ENCODE measurements around the gene KRTAP13-4.

The KRTAP13-4 gene, protein sequence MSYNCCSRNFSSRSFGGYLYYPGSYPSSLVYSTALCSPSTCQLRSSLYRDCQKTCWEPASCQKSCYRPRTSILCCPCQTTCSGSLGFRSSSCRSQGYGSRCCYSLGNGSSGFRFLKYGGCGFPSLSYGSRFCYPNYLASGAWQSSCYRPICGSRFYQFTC

DNA sequence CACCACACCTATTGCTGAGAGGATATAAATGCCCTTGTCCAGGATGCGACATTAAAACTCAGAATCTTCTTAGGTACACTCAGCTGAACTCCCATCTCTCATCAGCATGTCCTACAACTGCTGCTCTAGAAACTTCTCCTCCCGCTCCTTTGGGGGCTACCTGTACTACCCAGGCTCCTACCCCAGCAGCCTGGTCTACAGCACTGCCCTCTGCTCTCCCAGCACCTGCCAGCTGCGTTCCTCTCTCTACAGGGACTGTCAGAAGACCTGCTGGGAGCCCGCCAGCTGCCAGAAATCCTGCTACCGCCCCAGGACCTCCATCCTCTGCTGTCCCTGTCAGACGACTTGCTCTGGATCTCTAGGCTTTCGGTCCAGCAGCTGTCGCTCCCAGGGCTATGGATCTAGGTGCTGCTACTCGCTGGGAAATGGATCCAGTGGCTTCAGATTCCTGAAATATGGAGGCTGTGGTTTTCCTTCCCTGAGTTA lies at the start of gene KRTAP13-4:
KRTAP13-4 (plus strand) TSS at position 51 of the 486 bp plus-strand sequence; CDS start at position 107, 56 bp downstream.
- H3K36me3 Mint-ChIP-seq = no peaks in the 10 kb centered on the region
- H3K27ac Mint-ChIP-seq = no peak within 1 kb of the TSS
- H3K4me1 Mint-ChIP-seq (ENCODE audit: low read depth) = no peaks in the 10 kb centered on the region
- H3K9me3 Mint-ChIP-seq (ENCODE audit: low read depth) = no peaks in the 10 kb centered on the region
- H3K4me3 Mint-ChIP-seq = no peak within 1 kb of the TSS
- peaks cover 5% of the 10 kb centered on the region for H3K27me3 Mint-ChIP-seq

GRCh38 chr21:30382201-30382600 lies 47.8 kb upstream of the KRTAP13-4 start:
- Mint-ChIP-seq H3K4me1 (ENCODE audit: low read depth) (no peaks in the 10 kb centered on the region), H3K36me3 (no peaks in the 10 kb centered on the region), H3K27me3 (peaks cover 3% of the 10 kb centered on the region), H3K9me3 (ENCODE audit: low read depth) (no peaks in the 10 kb centered on the region), H3K4me3 (no peak overlapping the region), H3K27ac (no peak overlapping the region)

GRCh38 chr21:30391492-30392025 lies 38.5 kb upstream of the KRTAP13-4 start:
- peaks cover 2% of the 10 kb centered on the region for H3K27me3 Mint-ChIP-seq
- no peaks in the 10 kb centered on the region for H3K36me3 Mint-ChIP-seq
- no peaks in the 10 kb centered on the region for H3K4me1 Mint-ChIP-seq (ENCODE audit: low read depth)
- no peak overlapping the region for H3K4me3 Mint-ChIP-seq
- no peak overlapping the region for H3K27ac Mint-ChIP-seq
- peaks cover 6% of the 10 kb centered on the region for H3K9me3 Mint-ChIP-seq (ENCODE audit: low read depth)

DNA sequence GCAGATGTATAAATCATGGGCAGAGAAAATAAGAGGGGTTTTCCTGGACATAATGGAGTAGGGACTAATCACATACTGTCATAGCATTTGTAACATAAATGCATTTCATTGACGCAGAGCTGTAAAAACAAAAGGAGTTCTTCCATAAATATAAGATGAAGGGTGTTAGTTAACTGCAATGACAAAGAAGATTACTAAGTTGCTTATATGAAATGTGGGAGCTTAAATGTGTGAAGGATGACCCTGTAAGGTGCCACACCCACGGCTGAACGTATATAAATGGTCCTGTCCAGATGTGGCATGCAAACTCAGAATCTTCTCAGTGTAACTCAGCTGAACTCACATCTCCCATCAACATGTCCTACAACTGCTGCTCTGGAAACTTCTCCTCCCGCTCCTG lies 34.3 kb upstream of the KRTAP13-4 start, which contains the start of gene KRTAP13-1:
KRTAP13-1 (plus strand) TSS at position 301 of the 400 bp plus-strand sequence; CDS start at position 357, 56 bp downstream.
- no peaks in the 10 kb centered on the region for H3K36me3 Mint-ChIP-seq
- H3K4me1 Mint-ChIP-seq (ENCODE audit: low read depth) = no peaks in the 10 kb centered on the region
- peaks cover 3% of the 10 kb centered on the region for H3K9me3 Mint-ChIP-seq (ENCODE audit: low read depth)
- H3K27me3 Mint-ChIP-seq = peaks cover 5% of the 10 kb centered on the region
- H3K4me3 Mint-ChIP-seq = no peak within 1 kb of the TSS
- H3K27ac Mint-ChIP-seq = no peak within 1 kb of the TSS

DNA sequence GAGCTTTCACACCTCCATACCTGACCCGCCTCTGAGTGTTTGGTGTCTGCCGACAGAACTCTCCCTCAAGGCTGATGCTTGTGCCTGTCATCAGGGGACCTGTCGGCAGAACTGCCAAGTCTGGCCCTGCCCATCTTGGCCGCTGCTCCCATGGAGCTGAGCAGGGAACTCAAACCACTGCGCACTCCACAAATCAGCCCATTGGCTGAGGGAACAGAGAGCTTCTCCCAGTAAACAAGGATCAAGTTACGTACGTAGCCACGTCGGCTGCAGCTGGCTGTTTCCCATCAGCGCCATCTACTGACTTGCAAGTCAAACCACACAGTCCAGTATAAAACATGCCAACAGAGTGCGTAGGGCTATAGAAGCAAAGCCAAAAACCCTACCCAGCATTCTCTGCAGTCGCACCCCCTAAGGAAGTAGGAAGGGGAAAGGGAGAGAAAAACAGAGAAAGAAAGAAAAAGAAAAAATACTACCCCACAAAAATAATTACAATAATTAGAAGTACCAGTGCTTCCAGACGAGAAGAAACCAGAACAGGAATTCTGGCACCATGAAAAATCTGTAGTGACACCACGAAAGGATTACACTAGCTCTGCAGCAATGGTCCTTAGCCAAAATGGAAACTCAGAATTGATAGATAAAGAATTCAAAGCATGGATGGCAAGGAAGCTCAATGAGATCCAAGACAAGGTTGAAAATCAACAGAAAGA lies 21.1 kb upstream of the KRTAP13-4 start:
- peaks cover 16% of the 10 kb centered on the region for H3K27me3 Mint-ChIP-seq

GRCh38 chr21:30415993-30416392 lies 14.0 kb upstream of the KRTAP13-4 start:
- Mint-ChIP-seq H3K9me3 (ENCODE audit: low read depth) (peaks cover 11% of the 10 kb centered on the region), H3K27ac (no peak overlapping the region), H3K27me3 (no peaks in the 10 kb centered on the region), H3K36me3 (no peaks in the 10 kb centered on the region), H3K4me1 (ENCODE audit: low read depth) (no peaks in the 10 kb centered on the region), H3K4me3 (no peak overlapping the region)

More for the DNA sequence above, 21.1 kb upstream of the KRTAP13-4 start:
- Mint-ChIP-seq H3K36me3 (no peaks in the 10 kb centered on the region), H3K4me3 (no peak overlapping the region), H3K4me1 (ENCODE audit: low read depth) (no peaks in the 10 kb centered on the region), H3K27ac (no peak overlapping the region), H3K9me3 (ENCODE audit: low read depth) (peaks cover 14% of the 10 kb centered on the region)

DNA sequence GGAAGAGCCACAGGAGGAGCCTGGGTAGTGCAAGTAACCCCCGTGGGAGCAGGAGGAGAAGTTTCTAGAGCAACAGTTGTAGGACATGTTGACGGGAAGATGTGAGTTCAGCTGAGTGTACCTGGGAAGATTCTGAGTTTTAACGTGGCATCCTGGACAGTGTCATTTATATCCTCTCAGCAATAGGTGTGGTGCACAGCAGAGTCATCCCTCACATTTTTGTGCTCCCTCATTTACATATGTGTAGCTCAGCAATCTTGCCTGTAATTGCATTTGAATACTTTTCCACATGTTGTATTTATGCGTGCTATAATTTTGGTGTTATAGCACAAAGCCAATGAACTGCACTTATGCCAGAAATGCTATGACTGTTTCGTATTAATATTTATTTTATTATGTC lies 4.2 kb upstream of the KRTAP13-4 start, which contains the start of gene KRTAP13-3:
KRTAP13-3 (minus strand) TSS at position 101 of the 400 bp plus-strand sequence; CDS start at position 87, 14 bp downstream.
- H3K27me3 Mint-ChIP-seq = peaks cover 2% of the 10 kb centered on the region
- H3K36me3 Mint-ChIP-seq = no peaks in the 10 kb centered on the region
- H3K9me3 Mint-ChIP-seq (ENCODE audit: low read depth) = no peaks in the 10 kb centered on the region
- no peaks in the 10 kb centered on the region for H3K4me1 Mint-ChIP-seq (ENCODE audit: low read depth)
- H3K4me3 Mint-ChIP-seq = no peak within 1 kb of the TSS
- H3K27ac Mint-ChIP-seq = no peak within 1 kb of the TSS

DNA sequence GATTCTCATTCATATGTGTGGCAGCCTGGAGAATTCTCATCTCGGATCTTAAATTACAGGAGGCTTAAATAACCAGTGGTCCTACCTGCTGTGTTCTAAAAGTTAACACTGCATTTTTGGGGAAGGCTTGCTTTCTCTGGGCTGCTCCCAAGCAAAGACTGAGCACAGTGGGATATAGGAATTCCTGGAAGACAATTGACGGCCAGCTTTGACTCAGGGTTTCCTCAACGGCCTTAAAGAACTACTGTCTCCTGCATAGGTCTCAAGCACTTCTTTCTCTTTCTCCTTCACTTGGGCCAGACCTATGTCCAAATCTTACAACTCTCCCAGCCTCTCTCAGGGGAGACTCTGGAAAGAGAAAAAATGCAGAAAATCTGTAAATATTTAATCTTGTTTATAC lies 3.3 kb upstream of the KRTAP13-4 start:
- H3K4me1 Mint-ChIP-seq (ENCODE audit: low read depth) = no peaks in the 10 kb centered on the region
- no peaks in the 10 kb centered on the region for H3K36me3 Mint-ChIP-seq

DNA sequence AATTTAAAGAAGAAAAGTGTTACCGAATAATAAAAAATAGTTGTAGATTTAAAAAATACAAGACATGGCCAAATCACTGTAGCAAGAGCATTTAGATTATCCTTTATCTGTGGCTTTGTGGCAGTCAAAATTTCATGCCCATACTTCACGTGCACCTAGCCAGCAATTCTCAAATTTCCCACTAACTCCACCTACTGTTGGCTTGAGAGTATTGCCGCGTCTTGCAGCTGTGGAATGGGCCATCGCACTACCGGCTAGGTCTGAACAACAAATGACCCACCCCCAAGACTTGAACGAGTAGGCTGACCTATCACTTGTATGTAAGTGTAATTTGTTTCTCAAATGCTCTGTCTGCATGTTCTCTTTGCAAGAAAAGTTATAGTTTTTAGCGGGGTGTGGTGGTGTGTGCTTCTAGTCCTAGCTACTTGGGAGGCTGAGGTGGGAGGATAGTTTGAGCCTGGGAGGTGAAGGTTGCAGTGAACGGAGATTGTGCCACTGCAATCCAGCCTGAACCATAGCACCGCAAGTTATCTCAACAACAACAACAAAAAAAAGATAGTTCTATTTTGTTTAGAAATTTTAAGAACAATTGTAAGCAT lies 4.1 kb downstream of the KRTAP13-4 start:
- H3K27me3 Mint-ChIP-seq = peaks cover 10% of the 10 kb centered on the region
- no peak overlapping the region for H3K4me3 Mint-ChIP-seq
- H3K27ac Mint-ChIP-seq = no peak overlapping the region
- H3K9me3 Mint-ChIP-seq (ENCODE audit: low read depth) = no peaks in the 10 kb centered on the region
- no peaks in the 10 kb centered on the region for H3K4me1 Mint-ChIP-seq (ENCODE audit: low read depth)
- H3K36me3 Mint-ChIP-seq = no peaks in the 10 kb centered on the region

More for the DNA sequence above, 3.3 kb upstream of the KRTAP13-4 start:
- Mint-ChIP-seq H3K27me3 (peaks cover 2% of the 10 kb centered on the region), H3K4me3 (no peak overlapping the region), H3K9me3 (ENCODE audit: low read depth) (no peaks in the 10 kb centered on the region), H3K27ac (no peak overlapping the region)

DNA sequence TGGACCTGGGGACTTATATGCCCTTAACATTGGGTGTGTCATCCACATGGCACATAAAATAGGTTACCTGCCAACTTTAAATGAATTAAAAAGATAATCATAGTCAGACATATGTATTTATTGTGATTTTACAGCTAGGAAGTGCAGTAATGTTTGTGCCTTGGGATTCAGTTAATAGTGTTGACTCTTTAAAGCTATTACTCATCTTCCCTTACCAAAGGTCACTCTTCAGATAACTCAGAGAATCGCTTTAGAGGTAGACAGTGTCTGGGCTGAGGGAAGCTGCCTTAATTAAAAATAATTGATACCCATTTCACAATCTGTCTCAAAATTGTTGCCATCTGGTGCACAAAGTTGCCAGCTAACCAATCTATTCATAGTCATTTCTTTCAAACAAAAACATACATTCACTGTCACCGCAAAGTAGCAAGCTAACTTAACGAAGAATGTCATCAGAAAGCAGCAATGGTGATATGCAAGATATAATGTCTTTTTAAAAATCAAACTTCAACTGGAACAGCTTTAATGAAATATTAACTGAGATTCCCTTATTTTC lies 7.1 kb downstream of the KRTAP13-4 start:
- no peaks in the 10 kb centered on the region for H3K4me1 Mint-ChIP-seq (ENCODE audit: low read depth)
- H3K36me3 Mint-ChIP-seq = no peaks in the 10 kb centered on the region
- no peak overlapping the region for H3K27ac Mint-ChIP-seq
- H3K4me3 Mint-ChIP-seq = no peak overlapping the region
- no peaks in the 10 kb centered on the region for H3K9me3 Mint-ChIP-seq (ENCODE audit: low read depth)
- peaks cover 8% of the 10 kb centered on the region for H3K27me3 Mint-ChIP-seq

GRCh38 chr21:30439975-30440374 lies 10.0 kb downstream of the KRTAP13-4 start, which contains the start of gene KRTAP15-1:
TSS of gene KRTAP15-1 (plus strand) at chr21:30440275. CDS start at chr21:30440328, 53 bp downstream.
- Mint-ChIP-seq H3K27me3 (peaks cover 5% of the 10 kb centered on the region), H3K4me3 (no peak within 1 kb of the TSS), H3K9me3 (ENCODE audit: low read depth) (no peaks in the 10 kb centered on the region), H3K36me3 (no peaks in the 10 kb centered on the region), H3K4me1 (ENCODE audit: low read depth) (no peaks in the 10 kb centered on the region), H3K27ac (no peak within 1 kb of the TSS)

- H3K36me3 Mint-ChIP-seq = no peaks in the 10 kb centered on the region
- H3K4me1 Mint-ChIP-seq (ENCODE audit: low read depth) = peaks cover 4% of the 10 kb centered on the region
- peaks cover 6% of the 10 kb centered on the region for H3K27me3 Mint-ChIP-seq
- no peak overlapping the region for H3K27ac Mint-ChIP-seq
- no peak overlapping the region for H3K4me3 Mint-ChIP-seq
- no peaks in the 10 kb centered on the region for H3K9me3 Mint-ChIP-seq (ENCODE audit: low read depth)
These were observed 13.2 kb downstream of the KRTAP13-4 start for GRCh38 chr21:30443226-30443625.

DNA sequence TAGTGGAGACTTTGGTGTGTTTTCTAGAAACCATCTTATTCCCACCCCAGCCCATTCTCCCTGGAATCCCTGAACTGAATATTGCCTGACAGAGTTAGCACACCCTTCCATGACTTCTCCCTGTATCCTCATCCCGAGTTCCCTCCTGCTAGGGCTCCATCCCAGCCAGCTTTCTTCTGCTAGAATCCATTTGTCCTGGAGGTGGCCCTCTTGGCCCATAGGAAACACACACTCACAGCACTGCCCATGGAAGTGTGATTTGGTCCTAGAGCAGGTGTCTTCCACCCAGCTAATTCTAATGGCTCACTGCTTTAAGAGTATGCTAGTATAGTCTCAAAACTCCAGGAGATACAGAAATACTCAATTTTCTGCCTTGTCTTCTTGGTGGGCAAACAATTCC lies 14.2 kb downstream of the KRTAP13-4 start:
- H3K9me3 Mint-ChIP-seq (ENCODE audit: low read depth) = no peaks in the 10 kb centered on the region
- H3K4me1 Mint-ChIP-seq (ENCODE audit: low read depth) = peaks cover 4% of the 10 kb centered on the region
- H3K4me3 Mint-ChIP-seq = no peak overlapping the region
- H3K27ac Mint-ChIP-seq = no peak overlapping the region
- H3K27me3 Mint-ChIP-seq = peaks cover 4% of the 10 kb centered on the region
- H3K36me3 Mint-ChIP-seq = no peaks in the 10 kb centered on the region

DNA sequence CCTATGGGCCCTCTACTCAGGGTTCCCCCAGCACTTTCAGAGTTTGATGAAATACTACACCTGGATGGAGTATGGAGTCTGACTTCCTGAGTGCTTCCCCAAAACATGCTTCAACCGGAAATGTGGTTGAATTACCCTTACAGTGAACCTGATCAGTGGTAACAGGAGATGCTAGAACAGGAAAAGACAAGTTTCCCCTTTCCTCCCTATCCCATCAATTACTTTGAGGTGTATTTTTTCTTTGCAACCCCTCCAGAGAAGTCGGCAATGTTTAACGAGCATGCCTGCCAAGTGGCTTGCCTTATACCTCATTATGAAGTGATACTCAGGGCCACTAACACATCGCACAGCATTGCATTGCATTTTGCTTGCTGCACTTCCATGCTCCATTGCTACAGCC lies 17.0 kb downstream of the KRTAP13-4 start:
- Mint-ChIP-seq H3K36me3 (no peaks in the 10 kb centered on the region), H3K9me3 (ENCODE audit: low read depth) (no peaks in the 10 kb centered on the region), H3K4me3 (no peak overlapping the region), H3K27ac (no peak overlapping the region), H3K4me1 (ENCODE audit: low read depth) (peaks cover 4% of the 10 kb centered on the region), H3K27me3 (peaks cover 6% of the 10 kb centered on the region)
